ENCODE results near the gene ZNF331.

Gene ZNF331

DNA sequence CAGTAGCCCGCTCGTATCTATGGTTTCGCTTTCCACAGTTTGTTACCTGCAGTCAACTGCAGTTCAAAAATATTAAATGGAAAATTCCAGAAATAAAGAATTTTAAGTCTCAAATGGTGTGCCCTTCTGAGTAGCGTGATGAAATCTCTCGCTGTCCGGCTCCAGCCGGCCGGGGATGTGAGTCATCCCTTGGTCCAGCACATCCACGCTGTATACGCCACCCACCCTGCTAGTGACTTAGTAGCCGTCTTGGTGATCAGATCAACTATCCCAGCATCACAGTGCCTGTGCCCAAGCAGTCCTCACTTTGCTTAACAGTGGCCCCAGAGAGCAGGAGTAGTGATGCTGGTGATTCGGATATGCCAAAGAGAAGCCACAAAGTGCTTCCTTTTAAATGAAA lies 40.0 kb downstream of the ZNF331 start:
- TF ChIP-seq, protein P1, sequence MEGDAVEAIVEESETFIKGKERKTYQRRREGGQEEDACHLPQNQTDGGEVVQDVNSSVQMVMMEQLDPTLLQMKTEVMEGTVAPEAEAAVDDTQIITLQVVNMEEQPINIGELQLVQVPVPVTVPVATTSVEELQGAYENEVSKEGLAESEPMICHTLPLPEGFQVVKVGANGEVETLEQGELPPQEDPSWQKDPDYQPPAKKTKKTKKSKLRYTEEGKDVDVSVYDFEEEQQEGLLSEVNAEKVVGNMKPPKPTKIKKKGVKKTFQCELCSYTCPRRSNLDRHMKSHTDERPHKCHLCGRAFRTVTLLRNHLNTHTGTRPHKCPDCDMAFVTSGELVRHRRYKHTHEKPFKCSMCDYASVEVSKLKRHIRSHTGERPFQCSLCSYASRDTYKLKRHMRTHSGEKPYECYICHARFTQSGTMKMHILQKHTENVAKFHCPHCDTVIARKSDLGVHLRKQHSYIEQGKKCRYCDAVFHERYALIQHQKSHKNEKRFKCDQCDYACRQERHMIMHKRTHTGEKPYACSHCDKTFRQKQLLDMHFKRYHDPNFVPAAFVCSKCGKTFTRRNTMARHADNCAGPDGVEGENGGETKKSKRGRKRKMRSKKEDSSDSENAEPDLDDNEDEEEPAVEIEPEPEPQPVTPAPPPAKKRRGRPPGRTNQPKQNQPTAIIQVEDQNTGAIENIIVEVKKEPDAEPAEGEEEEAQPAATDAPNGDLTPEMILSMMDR (conservative IDR thresholded peaks at IDR 0.05; ENCODE audit: low read length): no peak
- no peak for DNase-seq (ENCODE audit: low read depth)
- H3K4me3 ChIP-seq (ENCODE audit: low read length): no peak overlapping the region

DNA sequence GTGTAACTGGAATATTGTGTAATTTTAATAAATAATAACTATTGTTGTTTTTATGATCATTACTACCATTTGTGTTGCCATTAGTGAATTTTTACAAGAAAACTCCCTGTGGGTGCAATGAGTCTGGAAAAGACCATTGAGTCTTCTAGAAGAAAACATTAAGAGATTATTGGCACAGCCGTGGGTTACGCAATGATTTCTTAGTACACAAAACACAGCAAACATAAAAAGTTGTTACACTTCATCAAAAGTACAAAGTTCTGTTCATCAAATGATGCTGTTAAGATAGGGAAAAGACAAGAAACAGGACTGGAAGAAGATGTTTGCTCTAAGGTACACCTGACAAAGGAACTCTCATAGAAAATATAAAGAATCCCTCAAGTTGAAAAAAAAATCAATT lies 41.6 kb downstream of the ZNF331 start:
- TF ChIP-seq, protein P1 (conservative IDR thresholded peaks at IDR 0.05; ENCODE audit: low read length): no peak
- no peak overlapping the region for H3K4me3 ChIP-seq (ENCODE audit: low read length)
- DNase-seq (ENCODE audit: low read depth): no peak

DNA sequence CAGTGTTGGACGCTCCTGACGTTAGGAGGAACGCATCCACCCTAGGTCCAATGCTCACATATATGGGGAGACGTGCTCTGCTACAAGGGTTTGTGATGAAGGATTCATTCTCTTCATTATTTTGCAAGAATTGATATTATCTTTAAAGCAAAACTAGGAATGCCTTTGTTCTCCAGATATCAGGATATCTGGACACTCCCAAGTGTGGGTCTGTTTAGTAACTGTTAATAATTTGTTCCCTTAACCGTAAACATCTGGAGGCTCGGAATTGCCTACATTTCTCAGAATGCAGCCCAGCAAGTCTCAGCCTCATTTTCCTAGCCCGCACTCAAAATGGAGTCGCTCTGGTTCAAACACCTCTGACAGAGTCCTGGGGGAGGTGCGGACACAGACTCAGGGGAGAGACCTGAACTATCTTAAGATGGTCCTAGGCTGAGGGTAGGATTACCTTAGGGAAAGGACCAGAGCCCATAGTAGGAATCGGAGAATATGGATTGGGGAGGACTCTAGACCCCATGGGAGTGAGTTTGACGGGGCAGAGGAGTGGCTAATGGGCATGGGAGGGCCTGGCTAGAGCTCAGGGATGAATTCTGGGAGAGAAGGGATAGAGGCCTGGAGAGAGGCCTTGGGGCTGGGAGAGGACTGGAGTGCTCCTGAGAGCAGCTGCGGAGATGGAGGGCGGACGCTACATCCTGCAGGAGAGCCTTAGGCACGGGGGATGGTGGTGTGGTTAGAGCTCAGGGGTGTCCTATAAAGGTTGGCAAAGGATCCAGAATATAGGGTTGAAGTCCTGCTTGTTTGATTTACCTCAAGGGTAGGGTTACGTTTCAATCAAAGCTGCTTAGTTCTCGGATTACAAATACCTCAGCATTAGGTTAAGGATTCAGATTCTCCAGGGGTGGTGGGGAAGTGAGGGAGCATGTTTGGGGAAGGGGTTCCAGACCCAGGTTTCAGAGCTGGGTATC lies 43.2 kb downstream of the ZNF331 start:
- DNase-seq (ENCODE audit: low read depth): no peak
- H3K4me3 ChIP-seq (ENCODE audit: low read length): no peak overlapping the region
- TF ChIP-seq, protein P1 (conservative IDR thresholded peaks at IDR 0.05; ENCODE audit: low read length): no peak

DNA sequence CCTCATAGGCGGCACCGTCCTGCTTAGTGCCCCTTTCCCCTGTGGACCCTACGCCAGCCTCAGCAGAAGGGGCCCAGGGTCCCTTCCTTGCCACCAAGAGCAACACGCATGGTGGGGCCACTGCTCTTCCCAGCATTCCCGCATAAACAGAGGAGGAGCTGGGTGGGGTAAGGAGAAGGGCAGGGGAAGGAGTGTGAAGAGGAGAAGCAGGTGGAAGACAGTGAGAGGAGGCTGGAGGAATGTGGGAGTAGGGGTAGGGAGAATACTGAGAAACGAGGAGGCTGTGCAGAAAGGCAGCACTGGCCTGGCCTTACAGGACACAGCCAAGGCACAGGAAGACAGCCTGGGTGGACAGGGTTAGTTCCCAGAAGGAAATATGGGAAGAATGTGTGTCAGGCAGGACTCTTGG lies 43.9 kb downstream of the ZNF331 start:
- no peak overlapping the region for H3K4me3 ChIP-seq (ENCODE audit: low read length)
- DNase-seq (ENCODE audit: low read depth): no peak
- TF ChIP-seq, protein P1 (conservative IDR thresholded peaks at IDR 0.05; ENCODE audit: low read length): no peak

DNA sequence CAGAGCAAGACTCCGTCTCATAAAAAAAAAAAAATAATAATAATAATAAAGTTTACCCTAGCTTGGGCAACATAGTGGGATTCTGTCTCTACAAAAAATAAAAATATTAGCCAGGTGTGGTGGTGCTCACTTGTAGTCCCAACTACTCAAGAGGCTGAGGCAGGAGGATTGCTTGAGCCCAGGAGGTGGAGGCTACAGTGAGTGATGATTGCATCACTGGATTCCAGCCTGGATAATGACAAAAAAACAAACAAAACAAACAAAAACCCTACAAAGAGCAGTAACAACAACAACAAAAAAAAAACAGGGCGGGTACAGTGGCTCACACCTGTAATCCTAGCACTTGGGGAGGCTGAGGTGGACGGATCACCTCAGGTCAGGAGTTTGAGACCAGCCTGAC lies 45.2 kb downstream of the ZNF331 start:
- no peak overlapping the region for H3K4me3 ChIP-seq (ENCODE audit: low read length)
- TF ChIP-seq, protein P1 (conservative IDR thresholded peaks at IDR 0.05; ENCODE audit: low read length): no peak

DNA sequence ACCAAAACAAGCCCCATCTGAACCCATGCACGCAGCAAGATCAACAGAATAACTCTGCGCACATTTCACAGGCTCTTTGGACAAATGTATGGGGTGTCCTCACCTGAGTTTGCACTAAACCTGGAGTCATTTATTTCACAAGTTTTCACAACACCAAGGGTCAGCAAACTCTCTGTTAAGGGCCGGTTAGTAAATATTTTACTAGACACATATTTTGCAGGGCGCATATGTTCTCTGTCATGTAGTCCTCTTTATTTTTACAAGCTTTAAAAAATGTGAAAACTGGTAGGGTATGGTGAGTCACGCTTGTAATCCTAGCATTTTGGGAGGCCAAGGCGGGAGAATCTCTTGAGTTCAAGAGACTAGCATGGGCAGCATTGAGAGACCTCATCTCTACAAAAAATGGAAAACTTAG lies 48.3 kb downstream of the ZNF331 start:
- TF ChIP-seq, protein P1 (conservative IDR thresholded peaks at IDR 0.05; ENCODE audit: low read length): no peak
- no peak for DNase-seq (ENCODE audit: low read depth)
- no peak overlapping the region for H3K4me3 ChIP-seq (ENCODE audit: low read length)

More for the DNA sequence above, 45.2 kb downstream of the ZNF331 start:
- DNase-seq (ENCODE audit: low read depth): no peak

All from AG10803 (cell line).